ENCODE measurements around the gene XRN1.
A peak's percentile ranks its signal among the peaks of the same experiment; 100 is the strongest.
"Not testable (repeated sequence)": the region's sequence is repeated elsewhere in the genome, so short reads cannot be mapped to it uniquely, and the experiment has no call there.

The XRN1 gene

GRCh38 chr3:142438096-142438495, 9.7 kb downstream of the XRN1 start:
- DNase-seq = not testable (repeated sequence)

GRCh38 chr3:142436951-142437585, 10.8 kb downstream of the XRN1 start:
- DNase-seq = no peak

GRCh38 chr3:142434503-142434902, 13.3 kb downstream of the XRN1 start:
- no peak for DNase-seq

- no peak for DNase-seq
These were observed 14.7 kb downstream of the XRN1 start for GRCh38 chr3:142433110-142433509.

- no peak for DNase-seq
These were observed 18.3 kb downstream of the XRN1 start for GRCh38 chr3:142429582-142429981.

- no peak for DNase-seq
These were observed 23.1 kb downstream of the XRN1 start for GRCh38 chr3:142424754-142425153.

GRCh38 chr3:142418926-142419592, 28.8 kb downstream of the XRN1 start:
- no peak for DNase-seq

- DNase-seq = no peak
These were observed 30.5 kb downstream of the XRN1 start for GRCh38 chr3:142417302-142417701.

- DNase-seq = not testable (repeated sequence)
These were observed 47.3 kb downstream of the XRN1 start for GRCh38 chr3:142400537-142400936.

GRCh38 chr3:142394921-142395622, 52.8 kb downstream of the XRN1 start:
- no peak for DNase-seq

GRCh38 chr3:142385078-142385477, 62.8 kb downstream of the XRN1 start:
- no peak for DNase-seq

- DNase-seq = no peak
These were observed 73.2 kb downstream of the XRN1 start for GRCh38 chr3:142374687-142375086.

- DNase-seq = not testable (repeated sequence)
These were observed 78.3 kb downstream of the XRN1 start for GRCh38 chr3:142369576-142369975.

GRCh38 chr3:142366434-142366833, 81.4 kb downstream of the XRN1 start:
- peak in 1 of 4 experiments; percentile 2 for DNase-seq

- DNase-seq = no peak
These were observed 83.8 kb downstream of the XRN1 start for GRCh38 chr3:142363936-142364467.

- not testable (repeated sequence) for DNase-seq
These were observed 84.4 kb downstream of the XRN1 start for GRCh38 chr3:142363433-142363832.

GRCh38 chr3:142359367-142359766, 88.5 kb downstream of the XRN1 start:
- no peak for DNase-seq

- no peak for DNase-seq
These were observed 91.0 kb downstream of the XRN1 start for GRCh38 chr3:142356818-142357217.

- peak in 1 of 4 experiments; percentile 15 for DNase-seq
These were observed 92.1 kb downstream of the XRN1 start for GRCh38 chr3:142355692-142356091.

- no peak for DNase-seq
These were observed 93.8 kb downstream of the XRN1 start for GRCh38 chr3:142354076-142354475.

- DNase-seq = no peak
These were observed 94.3 kb downstream of the XRN1 start for GRCh38 chr3:142353571-142353970.

GRCh38 chr3:142352698-142353097, 95.1 kb downstream of the XRN1 start:
- not testable (repeated sequence) for DNase-seq

- no peak for DNase-seq
These were observed 99.4 kb downstream of the XRN1 start for GRCh38 chr3:142348460-142348859.

- peak; percentile 84 to 93 (median 92) for DNase-seq
These were observed 109.8 kb downstream of the XRN1 start for GRCh38 chr3:142337994-142338393.

All from suppressor macrophage (primary cell).